ENCODE measurements around the gene THSD1.
"Not testable (repeated sequence)": the region's sequence is repeated elsewhere in the genome, so short reads cannot be mapped to it uniquely, and the experiment has no call there.

Gene THSD1

GRCh38 chr13:52344108-52344507 is 61.9 kb downstream of the THSD1 start:
- TF ChIP-seq, protein P1, sequence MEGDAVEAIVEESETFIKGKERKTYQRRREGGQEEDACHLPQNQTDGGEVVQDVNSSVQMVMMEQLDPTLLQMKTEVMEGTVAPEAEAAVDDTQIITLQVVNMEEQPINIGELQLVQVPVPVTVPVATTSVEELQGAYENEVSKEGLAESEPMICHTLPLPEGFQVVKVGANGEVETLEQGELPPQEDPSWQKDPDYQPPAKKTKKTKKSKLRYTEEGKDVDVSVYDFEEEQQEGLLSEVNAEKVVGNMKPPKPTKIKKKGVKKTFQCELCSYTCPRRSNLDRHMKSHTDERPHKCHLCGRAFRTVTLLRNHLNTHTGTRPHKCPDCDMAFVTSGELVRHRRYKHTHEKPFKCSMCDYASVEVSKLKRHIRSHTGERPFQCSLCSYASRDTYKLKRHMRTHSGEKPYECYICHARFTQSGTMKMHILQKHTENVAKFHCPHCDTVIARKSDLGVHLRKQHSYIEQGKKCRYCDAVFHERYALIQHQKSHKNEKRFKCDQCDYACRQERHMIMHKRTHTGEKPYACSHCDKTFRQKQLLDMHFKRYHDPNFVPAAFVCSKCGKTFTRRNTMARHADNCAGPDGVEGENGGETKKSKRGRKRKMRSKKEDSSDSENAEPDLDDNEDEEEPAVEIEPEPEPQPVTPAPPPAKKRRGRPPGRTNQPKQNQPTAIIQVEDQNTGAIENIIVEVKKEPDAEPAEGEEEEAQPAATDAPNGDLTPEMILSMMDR (IDR thresholded peaks at IDR 0.05; ENCODE audit: insufficient read depth, low read depth, low read length, missing control alignments): no peak
- no peak overlapping the region for H3K4me3 ChIP-seq (ENCODE audit: low read depth, low read length)
- DNase-seq (ENCODE audit: low read depth): no peak

- not testable (repeated sequence) for H3K4me3 ChIP-seq (ENCODE audit: low read depth, low read length); DNase-seq (ENCODE audit: low read depth)
Measured at GRCh38 chr13:52342203-52342602, 63.8 kb downstream of the THSD1 start.

GRCh38 chr13:52337828-52338455 is 68.0 kb downstream of the THSD1 start:
- DNase-seq (ENCODE audit: low read depth); H3K4me3 ChIP-seq (ENCODE audit: low read depth, low read length): not testable (repeated sequence)

DNA sequence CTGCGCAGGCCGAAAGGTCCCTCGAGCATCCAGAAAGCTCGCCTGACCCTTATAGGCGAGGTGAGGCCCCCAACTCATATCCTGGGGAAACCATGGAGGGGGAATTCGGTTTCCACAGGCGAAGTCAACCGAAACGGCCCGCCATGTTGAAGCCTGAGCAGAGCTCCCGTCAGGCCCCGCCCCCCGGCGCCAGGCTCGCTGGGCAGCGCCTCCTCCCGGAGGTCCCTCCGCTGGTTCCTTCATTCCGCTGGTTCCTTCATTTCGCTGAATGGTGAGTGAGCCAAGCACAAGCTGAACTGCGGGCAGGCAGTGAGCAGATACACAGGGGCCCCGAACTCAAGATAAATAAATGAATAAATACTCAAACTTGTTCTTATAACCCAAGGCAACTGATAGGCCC is 71.9 kb downstream of the THSD1 start:
- not testable (repeated sequence) for DNase-seq (ENCODE audit: low read depth); H3K4me3 ChIP-seq (ENCODE audit: low read depth, low read length)

GRCh38 chr13:52331844-52332243 is 74.1 kb downstream of the THSD1 start:
- DNase-seq (ENCODE audit: low read depth): not testable (repeated sequence)

More at GRCh38 chr13:52331844-52332243, 74.1 kb downstream of the THSD1 start:
- not testable (repeated sequence) for H3K4me3 ChIP-seq (ENCODE audit: low read depth, low read length)

All from GM12865 (cell line).